Tibial artery (tissue), 4 donors: ENCODE data around the gene FCRLA.
A peak's percentile ranks its signal among the peaks of the same experiment; 100 is the strongest.
"Not testable (repeated sequence)": the region's sequence is repeated elsewhere in the genome, so short reads cannot be mapped to it uniquely, and the experiment has no call there.

Source experiments
- DNase-seq, 2 donors: peaks; one replicate each; pipeline ENCODE4 v3.0.0-alpha.2; 2019
- H3K27ac ChIP-seq, 2 donors: fragments of 200-600 bp; sonication (generic) in 1 of 2; 1 replicate in 1 of 2; 2 replicates in 1 of 2; pipeline ENCODE4 v1.5.1; 2018 to 2019; ENCODE audit warnings: mild to moderate bottlenecking in 1 of 2
- H3K27me3 ChIP-seq, 2 donors: fragments of 200-600 bp; sonication (generic) in 1 of 2; one replicate each; pipeline versions ENCODE4 v1.5.1 to v1.6.0; 2016 to 2019
- H3K36me3 ChIP-seq, 3 donors: fragments of 200-600 bp; sonication (generic) in 2 of 3; one replicate each; pipeline ENCODE4 v1.5.1; 2016 to 2019; ENCODE audit warnings: mild to moderate bottlenecking in 2 of 3
- H3K4me1 ChIP-seq, 4 donors: fragments of 200-600 bp; sonication (generic) in 2 of 4; 1 replicate in 3 of 4; 2 replicates in 1 of 4; pipeline ENCODE4 v1.5.1; 2016 to 2019
- H3K4me3 ChIP-seq, 2 donors: fragments of 200-600 bp; sonication (generic) in 1 of 2; 1 replicate in 1 of 2; 2 replicates in 1 of 2; pipeline ENCODE4 v1.5.1; 2018 to 2019; ENCODE audit warnings: mild to moderate bottlenecking in 2 of 2
- H3K9me3 ChIP-seq, 3 donors: fragments of 200-600 bp; sonication (generic) in 1 of 3; one replicate each; pipeline ENCODE4 v1.5.1; 2016 to 2019
- CTCF ChIP-seq, 2 experiments: fragments of 200-600 bp in 1 of 2; fragments of 450-650 bp in 1 of 2; IDR thresholded peaks; one replicate each; pipeline ENCODE4 v1.5.1; 2017 to 2019; ENCODE audit warnings: antibody characterized with exemption in 2 of 2, mild to moderate bottlenecking in 1 of 2, moderate library complexity in 1 of 2
- intact Hi-C: fragments of 100-400 bp; cut with DNase I; formaldehyde crosslinking; loops from one replicate; pipeline ENCODE4 v1.15.0; 2023; ENCODE audit warnings: low total_unique reads

Gene FCRLA

DNA sequence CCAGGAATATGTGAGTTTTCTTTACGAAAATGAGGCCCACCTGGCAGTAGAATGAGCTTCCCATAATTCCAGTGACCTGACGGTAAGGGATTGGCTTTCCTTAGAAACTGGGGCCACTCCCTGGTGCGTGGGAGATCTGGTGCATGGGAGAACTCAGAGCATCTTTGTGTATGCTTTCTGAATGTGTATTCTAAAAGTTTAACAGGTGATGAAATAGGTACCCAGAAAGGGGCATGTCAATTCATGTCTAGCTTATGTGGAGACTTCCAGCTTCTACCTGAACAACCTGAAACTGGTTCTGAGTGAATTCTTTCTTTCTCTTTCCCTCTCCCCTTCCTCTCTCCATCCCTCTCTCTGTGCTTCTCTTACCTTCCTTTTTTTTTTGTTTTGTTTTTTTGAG lies 15.2 kb upstream of the FCRLA start:
- no peak for DNase-seq
- H3K9me3 ChIP-seq = peaks cover 0 to 4% (median 0%) of the 10 kb centered on the region in 3 donors
- peaks cover 0 to 31% of the 10 kb centered on the region in 2 donors for H3K27me3 ChIP-seq
- H3K4me1 ChIP-seq = no peaks in the 10 kb centered on the region
- H3K27ac ChIP-seq = no peak overlapping the region
- no peak overlapping the region for H3K4me3 ChIP-seq
- no peaks in the 10 kb centered on the region for H3K36me3 ChIP-seq
- intact Hi-C loops = no loop called here
- TF ChIP-seq CTCF (IDR thresholded peaks at IDR 0.05) = no peak

GRCh38 chr1:161693020-161693712 lies 13.9 kb upstream of the FCRLA start:
- peaks cover 0 to 28% of the 10 kb centered on the region in 2 donors for H3K27me3 ChIP-seq
- H3K9me3 ChIP-seq, H3K4me3 ChIP-seq, intact Hi-C loops, H3K36me3 ChIP-seq, DNase-seq, H3K4me1 ChIP-seq, H3K27ac ChIP-seq: not testable (repeated sequence)

- H3K36me3 ChIP-seq, H3K4me1 ChIP-seq, DNase-seq, H3K27me3 ChIP-seq, H3K4me3 ChIP-seq, intact Hi-C loops, H3K9me3 ChIP-seq, H3K27ac ChIP-seq: not testable (repeated sequence)
Measured at GRCh38 chr1:161698302-161698701, 8.7 kb upstream of the FCRLA start.

DNA sequence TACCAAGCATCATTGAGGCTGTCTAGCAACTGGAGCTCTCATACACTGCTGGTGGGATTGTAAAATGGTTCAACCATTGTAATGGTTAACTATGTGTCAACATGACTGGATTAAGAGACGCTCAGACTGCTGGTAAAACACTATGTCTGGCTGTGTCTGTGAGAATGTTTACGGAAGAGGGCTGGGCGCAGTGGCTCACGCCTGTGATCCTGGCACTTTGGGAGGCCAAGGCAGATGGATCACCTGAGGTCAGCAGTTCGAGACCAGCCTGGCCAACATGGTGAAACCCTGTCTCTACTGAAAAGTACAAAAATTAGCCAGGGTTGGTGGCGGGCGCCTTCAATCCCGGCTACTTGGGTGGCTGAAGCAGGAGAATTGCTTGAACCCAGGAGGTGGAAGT lies 4.8 kb upstream of the FCRLA start:
- no peak overlapping the region for H3K27ac ChIP-seq
- H3K27me3 ChIP-seq = no peaks in the 10 kb centered on the region

DNA sequence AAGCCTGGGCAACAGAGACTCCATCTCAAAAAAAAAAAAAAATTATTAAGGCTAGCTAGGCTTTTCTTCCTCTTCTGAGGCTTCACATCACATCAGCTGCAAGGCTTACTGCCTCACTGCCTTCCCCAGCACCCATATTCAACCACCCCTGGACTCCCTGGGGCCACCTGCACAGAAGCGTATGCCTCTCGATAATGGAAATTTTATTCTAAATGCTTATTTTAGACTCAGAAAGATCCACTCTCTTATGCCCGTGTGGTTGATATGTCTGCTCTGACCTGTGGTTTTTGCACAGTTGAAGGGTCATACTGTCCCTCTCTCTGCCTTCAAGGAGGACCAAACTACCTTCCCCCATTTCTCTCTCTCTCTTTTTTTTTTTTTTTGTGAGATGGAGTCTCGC lies 1.5 kb upstream of the FCRLA start:
- DNase-seq = no peak
- Histone ChIP-seq H3K4me1 (peaks cover 0 to 13% (median 3%) of the 10 kb centered on the region in 4 donors), H3K4me3 (no peak overlapping the region), H3K36me3 (no peaks in the 10 kb centered on the region), H3K27ac (no peak overlapping the region), H3K9me3 (no peaks in the 10 kb centered on the region), H3K27me3 (no peaks in the 10 kb centered on the region)
- TF ChIP-seq CTCF (IDR thresholded peaks at IDR 0.05) = no peak
- intact Hi-C loops = no loop called here

More for the DNA sequence above, 4.8 kb upstream of the FCRLA start:
- intact Hi-C loops = no loop called here
- Histone ChIP-seq H3K9me3 (no peaks in the 10 kb centered on the region), H3K36me3 (no peaks in the 10 kb centered on the region), H3K4me1 (peaks cover 0 to 13% (median 3%) of the 10 kb centered on the region in 4 donors), H3K4me3 (no peak overlapping the region)
- DNase-seq = no peak
- TF ChIP-seq CTCF (IDR thresholded peaks at IDR 0.05) = no peak

DNA sequence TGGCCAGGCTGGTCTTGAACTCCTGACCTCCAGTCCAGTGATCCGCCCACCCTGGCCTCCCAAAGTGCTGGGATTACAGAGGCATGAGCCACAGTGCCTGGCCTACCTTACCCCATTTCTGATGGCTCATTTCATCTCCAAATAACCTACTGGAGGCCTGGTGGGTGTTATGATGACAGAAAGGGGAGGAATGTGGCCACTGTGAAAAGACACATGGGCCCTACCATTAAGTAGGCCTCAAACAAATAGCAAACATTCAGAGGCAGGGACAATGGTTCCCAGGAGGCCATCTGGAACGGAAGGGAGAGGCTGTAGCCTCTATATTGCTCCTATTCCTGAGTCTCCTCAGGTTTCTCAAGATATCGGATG lies 932 bp upstream of the FCRLA start:
- Histone ChIP-seq H3K4me3 (no peak overlapping the region), H3K9me3 (no peaks in the 10 kb centered on the region), H3K27me3 (no peaks in the 10 kb centered on the region), H3K36me3 (no peaks in the 10 kb centered on the region), H3K4me1 (peaks cover 0 to 13% (median 3%) of the 10 kb centered on the region in 4 donors), H3K27ac (peak overlapping the region; percentile 34 to 38)
- intact Hi-C loops = no loop called here
- DNase-seq = no peak
- TF ChIP-seq CTCF (IDR thresholded peaks at IDR 0.05) = no peak

- Histone ChIP-seq H3K27ac (no peak overlapping the region), H3K36me3 (no peaks in the 10 kb centered on the region)
Measured at GRCh38 chr1:161707503-161707902, 474 bp downstream of the FCRLA start.

More at GRCh38 chr1:161707503-161707902, 474 bp downstream of the FCRLA start:
- Histone ChIP-seq H3K27me3 (no peaks in the 10 kb centered on the region), H3K4me1 (peaks cover 0 to 13% (median 3%) of the 10 kb centered on the region in 4 donors), H3K9me3 (no peaks in the 10 kb centered on the region), H3K4me3 (no peak overlapping the region)
- no peak for TF ChIP-seq CTCF (IDR thresholded peaks at IDR 0.05)
- DNase-seq = no peak
- intact Hi-C loops = no loop called here
